Thyroid gland (tissue), 4 donors: Measurements from ENCODE around the gene E4F1. TPM values are rescaled to one million over a fixed set of nuclear protein-coding genes. Genes with fewer than 3 reads are reported as not detected.

Experiments used
- DNase-seq, 2 donors: peaks; one replicate each; pipeline ENCODE4 v3.0.0-alpha.2; 2019
- H3K27ac ChIP-seq, 3 donors: fragments of 200-600 bp; sonication (generic); 1 replicate in 2 of 3; 2 replicates in 1 of 3; pipeline ENCODE4 v1.5.1; 2016 to 2019; ENCODE audit warnings: mild to moderate bottlenecking in 1 of 3, moderate library complexity in 1 of 3
- H3K27me3 ChIP-seq: fragments of 200-600 bp; sonication (generic); one replicate; pipeline ENCODE4 v1.5.1; 2019
- H3K36me3 ChIP-seq, 2 donors: fragments of 200-600 bp; sonication (generic); one replicate each; pipeline ENCODE4 v1.5.1; 2016 to 2019
- H3K4me1 ChIP-seq, 2 donors: fragments of 200-600 bp; sonication (generic); one replicate each; pipeline ENCODE4 v1.5.1; 2017 to 2019
- H3K4me3 ChIP-seq, 3 donors: fragments of 200-600 bp; sonication (generic); replicated peaks in 1 of 3; 1 replicate in 2 of 3; 2 replicates in 1 of 3; pipeline ENCODE4 v1.5.1; 2016; ENCODE audit warnings: mild to moderate bottlenecking in 1 of 3
- H3K9me3 ChIP-seq: fragments of 200-600 bp; sonication (generic); one replicate; pipeline ENCODE4 v1.5.1; 2017
- POLR2A ChIP-seq, 2 donors: fragments of 450-650 bp; IDR thresholded peaks; one replicate each; pipeline ENCODE4 v1.6.1; 2017; ENCODE audit warnings: antibody characterized with exemption in 2 of 2, mild to moderate bottlenecking in 2 of 2, moderate library complexity in 1 of 2
- WGBS, 2 donors: methylation state at CpG; one replicate each; pipeline ENCODE4 v1.1.5; 2017; 5-methylcytosine and 5-hydroxymethylcytosine counted together
- intact Hi-C: fragments of 100-400 bp; cut with DNase I; formaldehyde crosslinking; loops from one replicate; pipeline ENCODE4 v1.15.1; 2023
- total RNA-seq, 4 donors: library from RNA; depleted of rRNA; stranded (reverse); fragments of >200 nt; gene quantifications; one replicate each; pipeline ENCODE4 v1.2.3, GENCODE V29; 2016
- TF ChIP-seq, protein P1 (sequence below), 6 experiments: fragments of 200-600 bp in 3 of 6; fragments of 450-650 bp in 3 of 6; sonication (generic) in 3 of 6; IDR thresholded peaks; one replicate each; pipeline ENCODE4 v1.5.1; 2016 to 2019; ENCODE audit warnings: antibody characterized with exemption in 6 of 6, mild to moderate bottlenecking in 2 of 6, inconsistent platforms in 1 of 6, moderate library complexity in 1 of 6

The E4F1 gene
- total RNA-seq, 4 donors from 2014 or later, result 35.3 to 55.7 (median 41.3) TPM

DNA sequence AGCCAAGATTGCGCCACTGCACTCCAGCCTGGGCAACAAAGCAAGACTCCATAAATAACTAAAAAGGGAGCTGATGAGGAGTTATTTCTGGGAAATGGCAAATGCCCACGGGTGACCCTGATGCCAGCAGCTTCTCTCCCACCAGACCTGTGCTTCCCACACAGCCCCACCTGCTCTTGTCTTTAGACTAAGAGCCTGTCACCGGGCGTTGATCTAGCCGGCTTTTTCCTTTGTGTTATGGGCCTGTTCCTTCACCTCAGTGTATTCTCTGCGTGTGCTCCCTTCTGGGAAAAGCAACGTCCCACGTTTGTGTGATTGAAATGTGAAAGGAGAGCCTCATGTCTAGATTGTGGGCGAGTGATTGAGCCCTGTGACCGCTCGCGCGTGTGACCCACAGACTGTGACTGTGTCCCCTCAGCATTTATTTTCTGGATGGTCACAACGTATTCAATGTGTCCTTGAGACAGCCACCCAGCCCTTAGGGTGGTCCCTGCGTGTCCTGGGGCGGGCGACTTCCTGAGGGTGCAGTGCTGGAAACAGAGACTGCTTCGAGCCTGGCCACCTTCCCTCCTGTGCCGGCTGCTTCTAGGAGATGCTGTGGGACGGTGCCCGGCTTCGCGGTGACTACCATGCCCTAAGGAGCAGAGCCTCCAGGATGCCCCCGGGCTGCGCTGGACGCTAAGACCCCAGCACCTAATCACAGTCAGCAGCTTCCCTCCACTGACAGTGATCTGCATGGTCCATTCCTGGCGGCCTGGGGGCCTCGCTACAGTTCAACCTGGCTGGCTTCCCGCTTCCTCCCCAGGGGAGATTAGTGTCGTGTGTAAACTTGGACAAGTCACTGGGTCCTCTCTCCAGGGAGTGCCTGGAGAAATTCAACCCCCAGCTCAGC, 52.3 kb downstream of the E4F1 start:
- no peak overlapping the region for H3K27ac ChIP-seq
- no peaks in the 10 kb centered on the region for H3K4me1 ChIP-seq
- H3K27me3 ChIP-seq, result no peaks in the 10 kb centered on the region
- no peaks in the 10 kb centered on the region for H3K9me3 ChIP-seq
- TF ChIP-seq, protein P1, sequence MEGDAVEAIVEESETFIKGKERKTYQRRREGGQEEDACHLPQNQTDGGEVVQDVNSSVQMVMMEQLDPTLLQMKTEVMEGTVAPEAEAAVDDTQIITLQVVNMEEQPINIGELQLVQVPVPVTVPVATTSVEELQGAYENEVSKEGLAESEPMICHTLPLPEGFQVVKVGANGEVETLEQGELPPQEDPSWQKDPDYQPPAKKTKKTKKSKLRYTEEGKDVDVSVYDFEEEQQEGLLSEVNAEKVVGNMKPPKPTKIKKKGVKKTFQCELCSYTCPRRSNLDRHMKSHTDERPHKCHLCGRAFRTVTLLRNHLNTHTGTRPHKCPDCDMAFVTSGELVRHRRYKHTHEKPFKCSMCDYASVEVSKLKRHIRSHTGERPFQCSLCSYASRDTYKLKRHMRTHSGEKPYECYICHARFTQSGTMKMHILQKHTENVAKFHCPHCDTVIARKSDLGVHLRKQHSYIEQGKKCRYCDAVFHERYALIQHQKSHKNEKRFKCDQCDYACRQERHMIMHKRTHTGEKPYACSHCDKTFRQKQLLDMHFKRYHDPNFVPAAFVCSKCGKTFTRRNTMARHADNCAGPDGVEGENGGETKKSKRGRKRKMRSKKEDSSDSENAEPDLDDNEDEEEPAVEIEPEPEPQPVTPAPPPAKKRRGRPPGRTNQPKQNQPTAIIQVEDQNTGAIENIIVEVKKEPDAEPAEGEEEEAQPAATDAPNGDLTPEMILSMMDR (IDR thresholded peaks at IDR 0.05), result no peak
- TF ChIP-seq POLR2A (IDR thresholded peaks at IDR 0.05), result no peak
- 84 to 89% methylated on average over 26 to 29 of the region's 30 CpGs for WGBS, 2 donors
- peaks cover 6 to 27% of the 10 kb centered on the region in 2 donors for H3K36me3 ChIP-seq
- intact Hi-C loops, result no loop called here
- no peak overlapping the region for H3K4me3 ChIP-seq
- DNase-seq, result no peak

- Histone ChIP-seq H3K4me1 (no peaks in the 10 kb centered on the region), H3K27me3 (no peaks in the 10 kb centered on the region), H3K36me3 (peaks cover 10 to 33% of the 10 kb centered on the region in 2 donors), H3K4me3 (no peak overlapping the region), H3K27ac (no peak overlapping the region), H3K9me3 (no peaks in the 10 kb centered on the region)
- WGBS, 2 donors, result 80 to 87% methylated on average over 23 to 25 of the region's 26 CpGs
- TF ChIP-seq, protein P1 (IDR thresholded peaks at IDR 0.05), result no peak
- TF ChIP-seq POLR2A (IDR thresholded peaks at IDR 0.05), result no peak
- no peak for DNase-seq
- intact Hi-C loops, result no loop called here
Observed at GRCh38 chr16:2276368-2277195, 53.2 kb downstream of the E4F1 start.

- Histone ChIP-seq H3K4me1 (no peaks in the 10 kb centered on the region), H3K4me3 (no peak overlapping the region), H3K27ac (no peak overlapping the region), H3K9me3 (no peaks in the 10 kb centered on the region), H3K27me3 (no peaks in the 10 kb centered on the region), H3K36me3 (peaks cover 10 to 33% of the 10 kb centered on the region in 2 donors)
- no peak for DNase-seq
- 93 to 97% methylated on average over 13 to 18 of the region's 25 CpGs for WGBS, 2 donors
- no peak for TF ChIP-seq POLR2A (IDR thresholded peaks at IDR 0.05)
- TF ChIP-seq, protein P1 (IDR thresholded peaks at IDR 0.05), result no peak
- intact Hi-C loops, result no loop called here
Observed at GRCh38 chr16:2277466-2278271, 54.3 kb downstream of the E4F1 start.

- Histone ChIP-seq H3K36me3 (peaks cover 10 to 39% of the 10 kb centered on the region in 2 donors), H3K9me3 (no peaks in the 10 kb centered on the region), H3K27me3 (no peaks in the 10 kb centered on the region), H3K4me3 (no peak overlapping the region), H3K4me1 (no peaks in the 10 kb centered on the region), H3K27ac (no peak overlapping the region)
- TF ChIP-seq, protein P1 (IDR thresholded peaks at IDR 0.05), result no peak
- no peak for TF ChIP-seq POLR2A (IDR thresholded peaks at IDR 0.05)
- no peak for DNase-seq
- WGBS, 2 donors, result 86% methylated on average over 9 of the region's 14 CpGs; no CpG with 5 or more reads in 1 of the 2 donors
- intact Hi-C loops, result no loop called here
Observed at GRCh38 chr16:2278272-2278608, 54.8 kb downstream of the E4F1 start.
